ENCODE data around the gene COL4A1.

Gene COL4A1

DNA sequence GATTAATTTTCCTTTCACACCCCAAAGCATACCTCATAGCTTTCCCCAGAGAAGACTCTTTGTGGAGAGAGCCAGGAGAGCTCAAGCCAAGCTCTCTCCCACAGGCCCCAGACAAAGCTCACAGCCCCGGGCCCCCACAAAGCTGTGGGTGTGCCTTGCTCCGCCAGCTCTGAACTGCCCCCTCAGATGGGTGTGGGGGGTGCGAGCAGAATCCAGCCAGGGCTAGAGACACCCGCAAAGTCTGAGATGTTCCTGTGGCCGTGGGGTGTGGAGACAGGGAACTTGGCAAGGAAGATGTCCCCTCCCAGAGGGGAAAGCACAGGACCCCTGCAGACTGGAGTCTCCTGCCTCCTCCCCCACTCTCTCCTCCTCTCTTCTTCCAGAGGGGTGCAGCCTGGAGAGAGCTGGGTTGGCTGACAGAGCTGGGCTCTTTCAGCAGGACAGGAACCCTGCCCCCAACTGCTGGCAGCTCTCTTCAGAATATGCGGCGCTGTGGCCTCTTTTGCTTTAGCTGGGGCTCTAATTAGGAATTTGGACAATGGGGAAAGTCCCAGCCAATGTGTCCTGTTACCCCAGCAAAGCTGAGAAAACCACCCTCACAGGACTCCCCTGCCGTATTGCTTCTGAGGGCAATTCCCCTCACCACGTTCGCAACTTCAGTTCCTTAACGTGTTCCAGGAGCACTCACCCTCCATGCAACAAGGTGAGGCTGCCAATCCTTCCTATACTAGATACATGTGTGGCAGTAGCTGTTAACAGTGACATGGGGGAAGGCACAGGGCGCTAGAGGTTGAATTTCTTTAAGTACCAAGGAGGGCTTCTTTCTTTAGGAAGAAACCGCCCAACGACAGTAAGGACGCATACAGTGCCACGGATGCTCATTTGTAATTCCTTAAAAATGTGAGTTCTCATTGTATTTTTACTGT, 170.0 kb downstream of the COL4A1 start:
- Histone ChIP-seq H3K9me3 (ENCODE audit: low read length) (no peaks in the 10 kb centered on the region), H3K9me2 (ENCODE audit: low read depth, low read length) (no peaks in the 10 kb centered on the region), H3K4me2 (ENCODE audit: low read length) (no peak overlapping the region), H3K9ac (ENCODE audit: low read length) (no peak overlapping the region), H3K36me3 (ENCODE audit: insufficient read depth, low read length) (no peaks in the 10 kb centered on the region), H3K4me1 (ENCODE audit: insufficient read depth, low read length, severe bottlenecking) (no peaks in the 10 kb centered on the region), H4K20me1 (ENCODE audit: insufficient read depth, low read length) (no peaks in the 10 kb centered on the region), H3K27ac (ENCODE audit: low read depth, low read length, poor library complexity, severe bottlenecking) (no peak overlapping the region), H3F3A (ENCODE audit: insufficient read depth, low read length) (no peaks in the 10 kb centered on the region), H3K4me3 (ENCODE audit: low read depth, low read length, poor library complexity, severe bottlenecking) (no peak overlapping the region), H2AFZ (ENCODE audit: low read length) (no peak overlapping the region), H3K27me3 (ENCODE audit: insufficient read depth, low read length) (no peaks in the 10 kb centered on the region), H3K79me2 (ENCODE audit: insufficient read depth, low read length) (no peaks in the 10 kb centered on the region)
- TF ChIP-seq EZH2 (IDR thresholded peaks at IDR 0.05; ENCODE audit: borderline replicate concordance, low read length), result no peak

DNA sequence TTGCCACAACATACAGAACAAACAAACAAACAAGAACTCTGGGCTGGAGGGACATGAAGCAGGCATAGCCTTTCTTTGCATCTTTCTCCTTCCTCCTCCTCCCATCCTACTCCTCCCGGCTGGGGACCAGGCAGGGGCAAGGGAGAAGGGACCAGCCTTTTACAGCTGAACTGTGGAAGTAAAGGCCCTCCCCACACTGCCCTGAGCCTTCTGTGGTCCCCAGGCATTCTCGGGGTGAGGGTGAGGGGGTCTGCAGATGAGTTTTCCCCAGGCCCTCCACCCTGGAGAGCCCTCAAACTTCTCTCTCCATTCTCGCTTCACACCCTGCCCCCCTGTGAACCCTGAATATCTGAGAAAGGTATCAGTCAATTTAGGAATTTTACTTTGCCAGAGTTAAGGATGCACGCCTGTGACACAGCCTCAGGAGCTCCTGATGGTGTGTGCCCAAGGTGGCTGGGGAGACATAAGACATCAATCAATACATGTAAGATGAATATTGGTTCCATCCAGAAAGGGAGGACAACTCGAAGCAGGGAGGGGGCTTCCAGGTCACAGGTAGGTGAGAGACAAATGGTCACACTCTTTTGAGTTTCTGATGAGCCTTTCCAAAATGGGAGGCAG, 170.9 kb downstream of the COL4A1 start:
- no peak overlapping the region for H3K27ac ChIP-seq (ENCODE audit: low read depth, low read length, poor library complexity, severe bottlenecking)
- no peaks in the 10 kb centered on the region for H3K4me1 ChIP-seq (ENCODE audit: insufficient read depth, low read length, severe bottlenecking)
- H3K79me2 ChIP-seq (ENCODE audit: insufficient read depth, low read length), result no peaks in the 10 kb centered on the region
- H3K4me3 ChIP-seq (ENCODE audit: low read depth, low read length, poor library complexity, severe bottlenecking), result no peak overlapping the region
- H2AFZ ChIP-seq (ENCODE audit: low read length), result no peak overlapping the region
- H3K9ac ChIP-seq (ENCODE audit: low read length), result no peak overlapping the region
- H3K9me3 ChIP-seq (ENCODE audit: low read length), result no peaks in the 10 kb centered on the region
- H4K20me1 ChIP-seq (ENCODE audit: insufficient read depth, low read length), result no peaks in the 10 kb centered on the region
- H3K4me2 ChIP-seq (ENCODE audit: low read length), result no peak overlapping the region
- H3K36me3 ChIP-seq (ENCODE audit: insufficient read depth, low read length), result no peaks in the 10 kb centered on the region
- H3F3A ChIP-seq (ENCODE audit: insufficient read depth, low read length), result no peaks in the 10 kb centered on the region
- no peaks in the 10 kb centered on the region for H3K27me3 ChIP-seq (ENCODE audit: insufficient read depth, low read length)
- TF ChIP-seq, protein P1, sequence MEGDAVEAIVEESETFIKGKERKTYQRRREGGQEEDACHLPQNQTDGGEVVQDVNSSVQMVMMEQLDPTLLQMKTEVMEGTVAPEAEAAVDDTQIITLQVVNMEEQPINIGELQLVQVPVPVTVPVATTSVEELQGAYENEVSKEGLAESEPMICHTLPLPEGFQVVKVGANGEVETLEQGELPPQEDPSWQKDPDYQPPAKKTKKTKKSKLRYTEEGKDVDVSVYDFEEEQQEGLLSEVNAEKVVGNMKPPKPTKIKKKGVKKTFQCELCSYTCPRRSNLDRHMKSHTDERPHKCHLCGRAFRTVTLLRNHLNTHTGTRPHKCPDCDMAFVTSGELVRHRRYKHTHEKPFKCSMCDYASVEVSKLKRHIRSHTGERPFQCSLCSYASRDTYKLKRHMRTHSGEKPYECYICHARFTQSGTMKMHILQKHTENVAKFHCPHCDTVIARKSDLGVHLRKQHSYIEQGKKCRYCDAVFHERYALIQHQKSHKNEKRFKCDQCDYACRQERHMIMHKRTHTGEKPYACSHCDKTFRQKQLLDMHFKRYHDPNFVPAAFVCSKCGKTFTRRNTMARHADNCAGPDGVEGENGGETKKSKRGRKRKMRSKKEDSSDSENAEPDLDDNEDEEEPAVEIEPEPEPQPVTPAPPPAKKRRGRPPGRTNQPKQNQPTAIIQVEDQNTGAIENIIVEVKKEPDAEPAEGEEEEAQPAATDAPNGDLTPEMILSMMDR (IDR thresholded peaks at IDR 0.05; ENCODE audit: low read length), result no peak
- TF ChIP-seq EZH2 (IDR thresholded peaks at IDR 0.05; ENCODE audit: borderline replicate concordance, low read length), result no peak
- H3K9me2 ChIP-seq (ENCODE audit: low read depth, low read length), result no peaks in the 10 kb centered on the region

DNA sequence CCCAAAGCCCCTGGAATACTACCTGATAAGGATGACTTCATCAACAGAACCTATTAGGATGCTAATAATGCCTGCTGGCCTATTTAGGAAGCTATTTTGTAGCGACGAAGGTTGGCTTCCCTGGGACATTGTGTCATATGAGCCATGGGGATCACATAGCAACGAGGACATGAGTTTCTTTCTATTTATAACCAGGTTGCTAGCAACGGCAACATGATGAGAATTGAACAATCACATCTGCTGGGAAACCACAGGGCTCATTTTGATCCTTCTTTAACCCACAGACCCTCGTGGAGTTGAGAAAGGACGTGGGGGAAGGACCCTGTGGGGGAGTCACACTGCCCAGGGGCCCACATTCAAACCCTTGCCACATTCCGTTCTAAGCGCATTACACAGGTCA, 172.2 kb downstream of the COL4A1 start:
- H2AFZ ChIP-seq (ENCODE audit: low read length), result no peak overlapping the region
- H3K4me2 ChIP-seq (ENCODE audit: low read length), result no peak overlapping the region
- H3K4me3 ChIP-seq (ENCODE audit: low read depth, low read length, poor library complexity, severe bottlenecking), result no peak overlapping the region
- TF ChIP-seq, protein P1 (IDR thresholded peaks at IDR 0.05; ENCODE audit: low read length), result no peak
- no peak for TF ChIP-seq EZH2 (IDR thresholded peaks at IDR 0.05; ENCODE audit: borderline replicate concordance, low read length)
- H3K4me1 ChIP-seq (ENCODE audit: insufficient read depth, low read length, severe bottlenecking), result no peaks in the 10 kb centered on the region
- H3F3A ChIP-seq (ENCODE audit: insufficient read depth, low read length), result no peaks in the 10 kb centered on the region
- no peaks in the 10 kb centered on the region for H3K79me2 ChIP-seq (ENCODE audit: insufficient read depth, low read length)
- H3K27ac ChIP-seq (ENCODE audit: low read depth, low read length, poor library complexity, severe bottlenecking), result no peak overlapping the region
- H3K9ac ChIP-seq (ENCODE audit: low read length), result no peak overlapping the region
- H4K20me1 ChIP-seq (ENCODE audit: insufficient read depth, low read length), result no peaks in the 10 kb centered on the region
- no peaks in the 10 kb centered on the region for H3K9me3 ChIP-seq (ENCODE audit: low read length)
- no peaks in the 10 kb centered on the region for H3K27me3 ChIP-seq (ENCODE audit: insufficient read depth, low read length)
- no peaks in the 10 kb centered on the region for H3K9me2 ChIP-seq (ENCODE audit: low read depth, low read length)
- H3K36me3 ChIP-seq (ENCODE audit: insufficient read depth, low read length), result no peaks in the 10 kb centered on the region

Measured in OCI-LY1 (cell line).